Endothelial cell of umbilical vein (primary cell): ENCODE results near the gene FTO. TPM values are rescaled to one million over a fixed set of nuclear protein-coding genes. Genes with fewer than 3 reads are reported as not detected.

ENCODE experiments used
- BruUV-seq: library from RNA; stranded (reverse); fragments of 400-500 nt; replicated peaks from 2 replicates; lab custom pipeline; 2021; lab: Mats Ljungman, UMichigan
- CTCF ChIA-PET: fragments of 300-600, 350-600 bp; sonication (Branson Sonifier 250); formaldehyde crosslinking; loops from one replicate; lab custom pipeline; 2021; ENCODE audit warnings: antibody characterized with exemption, inconsistent platforms; lab: Charles Lee
- POLR2A ChIA-PET: fragments of 300-600, 350-600 bp; sonication (Branson Sonifier 250); formaldehyde crosslinking; loops from one replicate; lab custom pipeline; 2021; ENCODE audit warnings: antibody characterized with exemption, inconsistent platforms; lab: Charles Lee
- DNase-seq: peaks from one replicate; pipeline ENCODE4 v3.0.0-alpha.2; 2011; ENCODE audit warnings: low read depth, low spot score
- FAIRE-seq: peaks from 2 replicates; lab custom pipeline; 2011; peaks lifted over from hg19 to GRCh38; lab: Jason Lieb, UNC
- H2AFZ ChIP-seq: 2 replicates; pipeline ENCODE4 v1.6.0; 2012; ENCODE audit warnings: low read depth, low read length, control low read depth, inconsistent platforms
- H3K27ac ChIP-seq: 2 replicates; pipeline ENCODE4 v1.5.1; 2011; ENCODE audit warnings: low read depth, mild to moderate bottlenecking, control low read depth, low read length, moderate library complexity; ENCODE audit not compliant: insufficient read depth
- H3K27me3 ChIP-seq, 2 experiments: 2 replicates each; pipeline versions ENCODE4 v1.6.0 to v1.6.1; 2011; ENCODE audit warnings: low read length in 2 of 2, mixed read lengths in 1 of 2; ENCODE audit not compliant: control insufficient read depth in 2 of 2, insufficient read depth in 2 of 2
- H3K36me3 ChIP-seq, 2 experiments: 2 replicates in 1 of 2; 3 replicates in 1 of 2; pipeline ENCODE4 v1.5.1; 2011; ENCODE audit warnings: low read length in 2 of 2, mild to moderate bottlenecking in 1 of 2, moderate library complexity in 1 of 2; ENCODE audit not compliant: control insufficient read depth in 2 of 2, insufficient read depth in 2 of 2; ENCODE audit errors: extremely low read depth in 1 of 2
- H3K4me1 ChIP-seq: 3 replicates; pipeline ENCODE4 v1.5.1; 2011; ENCODE audit warnings: mild to moderate bottlenecking, low read length; ENCODE audit not compliant: control insufficient read depth, insufficient read depth; ENCODE audit errors: extremely low read depth
- H3K4me2 ChIP-seq: 2 replicates; pipeline ENCODE4 v1.6.1; 2011; ENCODE audit warnings: low read length, control low read depth, mixed read lengths; ENCODE audit not compliant: insufficient read depth
- H3K4me3 ChIP-seq, 3 experiments: fragments of 200-600 bp in 1 of 3; sonication (generic), shearing (Covaris generic) in 1 of 3; replicated peaks in 1 of 3; 2 replicates each; pipeline ENCODE4 v1.5.1; 2011 to 2016; ENCODE audit warnings: control low read depth in 3 of 3, low read length in 3 of 3, mild to moderate bottlenecking in 2 of 3, inconsistent platforms in 1 of 3, low read depth in 1 of 3, moderate library complexity in 1 of 3; ENCODE audit not compliant: insufficient read depth in 1 of 3
- H3K79me2 ChIP-seq: 2 replicates; pipeline ENCODE4 v1.6.0; 2012; ENCODE audit warnings: low read length, inconsistent platforms; ENCODE audit not compliant: control insufficient read depth, insufficient read depth
- H3K9ac ChIP-seq: replicated peaks from 2 replicates; pipeline ENCODE3; 2011; ENCODE audit warnings: low read length, control low read depth; ENCODE audit not compliant: insufficient read depth; ENCODE audit errors: extremely low read depth
- H3K9me1 ChIP-seq: replicated peaks from 3 replicates; pipeline ENCODE4 v1.6.0; 2011; ENCODE audit warnings: mild to moderate bottlenecking, low read length; ENCODE audit not compliant: control insufficient read depth, insufficient read depth; ENCODE audit errors: extremely low read depth
- H3K9me3 ChIP-seq: replicated peaks from 2 replicates; pipeline ENCODE4 v1.5.1; 2012; ENCODE audit warnings: low read length, inconsistent platforms; ENCODE audit not compliant: control insufficient read depth, insufficient read depth
- H4K20me1 ChIP-seq: replicated peaks from 2 replicates; pipeline ENCODE3; 2011; ENCODE audit warnings: mild to moderate bottlenecking, low read length; ENCODE audit not compliant: control insufficient read depth, insufficient read depth; ENCODE audit errors: extremely low read depth
- CTCF ChIP-seq, 2 donors: IDR thresholded peaks; 1 replicate in 1 of 2; 2 replicates in 1 of 2; pipeline ENCODE4 v1.5.1; 2011; ENCODE audit warnings: low read length in 2 of 2, mild to moderate bottlenecking in 2 of 2, moderate library complexity in 2 of 2, control low read depth in 1 of 2, inconsistent platforms in 1 of 2, low read depth in 1 of 2; ENCODE audit not compliant: insufficient read depth in 1 of 2; ENCODE audit errors: extremely low read depth in 1 of 2
- EZH2 ChIP-seq: IDR thresholded peaks from 2 replicates; pipeline ENCODE4 v1.6.1; 2012; ENCODE audit warnings: borderline replicate concordance, low read depth, mild to moderate bottlenecking, moderate library complexity, low read length, inconsistent platforms; ENCODE audit not compliant: severe bottlenecking
- FOS ChIP-seq: IDR thresholded peaks from 2 replicates; pipeline ENCODE4 v1.6.1; 2011; ENCODE audit warnings: mild to moderate bottlenecking, low read length, moderate library complexity, borderline replicate concordance; ENCODE audit not compliant: insufficient read depth
- GATA2 ChIP-seq: IDR thresholded peaks from 2 replicates; pipeline ENCODE4 v1.7.0; 2011; ENCODE audit warnings: low read depth, mild to moderate bottlenecking, moderate library complexity, mixed read lengths, low read length; ENCODE audit not compliant: insufficient read length, insufficient read depth
- JUN ChIP-seq: IDR thresholded peaks from 2 replicates; pipeline ENCODE4 v1.6.1; 2011; ENCODE audit warnings: borderline replicate concordance, low read depth; ENCODE audit not compliant: insufficient read length, insufficient read depth
- MYC ChIP-seq: IDR thresholded peaks from one replicate; pipeline ENCODE4 v1.6.1; 2011; ENCODE audit warnings: mild to moderate bottlenecking, low read depth, low read length
- POLR2A ChIP-seq: IDR thresholded peaks from 2 replicates; pipeline ENCODE4 v1.6.1; 2012; ENCODE audit warnings: low read depth, mild to moderate bottlenecking, control low read depth, low read length
- POLR2AphosphoS5 ChIP-seq: IDR thresholded peaks from 2 replicates; pipeline ENCODE4 v1.6.1; 2012; ENCODE audit warnings: low read depth, mild to moderate bottlenecking, control low read depth, low read length, moderate library complexity; ENCODE audit not compliant: insufficient read depth
- dilution Hi-C: fragments of 300-500 bp; cut with MboI; formaldehyde crosslinking; loops from one replicate; pipeline ENCODE4 v1.15.0; 2019; ENCODE audit warnings: low sequenced_read_pairs; ENCODE audit not compliant: extremely low pct_ligation_motif_present
- intact Hi-C: fragments of 100-400 bp; cut with micrococcal nuclease; formaldehyde crosslinking; loops from one replicate; pipeline ENCODE4 v1.10.0; 2022
- polyA plus RNA-seq, 4 experiments: library from polyadenylated mRNA; depleted of rRNA in 3 of 4; stranded (reverse) in 3 of 4; unstranded in 1 of 4; fragments of >200 nt; gene quantifications; 2 replicates each; pipeline versions ENCODE4 v1.2.1 to v1.2.3, GENCODE V29; 2011 to 2012; ENCODE audit warnings: missing spikeins in 1 of 4
- total RNA-seq: library from RNA; stranded (reverse); gene quantifications from 2 replicates; pipeline ENCODE4 v1.2.3, GENCODE V29; 2021
- TF ChIP-seq, protein P1 (sequence below): IDR thresholded peaks from 2 replicates; pipeline ENCODE4 v1.6.1; 2011; ENCODE audit not compliant: insufficient read depth, insufficient read length

The FTO gene
- total and polyA plus RNA-seq, 2 donors (not counting 3 experiments of a cell fraction or from before 2014, with no cell fraction given): 48.6 to 87.1 TPM

GRCh38 chr16:54178478-54178976 lies 474.6 kb downstream of the FTO start:
- no peaks in the 10 kb centered on the region for H4K20me1 ChIP-seq
- no peak for DNase-seq
- H3K9me1 ChIP-seq: no peaks in the 10 kb centered on the region
- H3K4me2 ChIP-seq: no peak overlapping the region
- TF ChIP-seq MYC: no peak
- TF ChIP-seq EZH2: no peak
- no peak for TF ChIP-seq JUN
- TF ChIP-seq, protein P1, sequence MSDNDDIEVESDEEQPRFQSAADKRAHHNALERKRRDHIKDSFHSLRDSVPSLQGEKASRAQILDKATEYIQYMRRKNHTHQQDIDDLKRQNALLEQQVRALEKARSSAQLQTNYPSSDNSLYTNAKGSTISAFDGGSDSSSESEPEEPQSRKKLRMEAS: no peak
- no peak for TF ChIP-seq CTCF (IDR thresholded peaks at IDR 0.05; ENCODE audit: extremely low read depth in 1 of 2, insufficient read depth in 1 of 2, low read depth in 1 of 2, low read length in 2 of 2)
- TF ChIP-seq POLR2AphosphoS5: no peak
- no peak for TF ChIP-seq FOS
- TF ChIP-seq GATA2: no peak
- no peak for TF ChIP-seq POLR2A
- no peaks in the 10 kb centered on the region for H3K9me3 ChIP-seq
- intact Hi-C loops (no loop called here), dilution Hi-C loops (no loop called here)
- no peaks in the 10 kb centered on the region for H3K79me2 ChIP-seq
- H3K36me3 ChIP-seq: no peaks in the 10 kb centered on the region
- POLR2A ChIA-PET: no interaction called here
- CTCF ChIA-PET: interaction anchor here (1.1 kb wide), 1 partner anchor 42 kb away, joined by 4 read pairs; no protein-coding TSS in a partner anchor
- BruUV-seq: no TSS peak
- H3K4me3 ChIP-seq: no peak overlapping the region
- peaks cover 4 to 9% of the 10 kb centered on the region in 2 experiments for H3K27me3 ChIP-seq
- FAIRE-seq: no peak
- H3K27ac ChIP-seq: no peak overlapping the region
- no peaks in the 10 kb centered on the region for H3K4me1 ChIP-seq
- no peak overlapping the region for H2AFZ ChIP-seq
- H3K9ac ChIP-seq: no peak overlapping the region
